HepG2 (cell line): ENCODE measurements around the gene IGF2BP1. TPM values are rescaled to one million over a fixed set of nuclear protein-coding genes. Genes with fewer than 3 reads are reported as not detected.
A peak's percentile ranks its signal among the peaks of the same experiment; 100 is the strongest.

Experiments
- FOXM1 ChIP-seq: sonication (generic); formaldehyde crosslinking; IDR thresholded peaks from 2 replicates; pipeline ENCODE4 v1.5.0; 2020; ENCODE audit warnings: missing genetic modification reagents
- IRF2 ChIP-seq: IDR thresholded peaks from 2 replicates; pipeline ENCODE4 v1.6.1; 2018; ENCODE audit warnings: missing genetic modification reagents, missing compliant biosample characterization
- KDM2A ChIP-seq: sonication (generic); formaldehyde crosslinking; IDR thresholded peaks from 2 replicates; pipeline ENCODE4 v1.4.0; 2020; ENCODE audit warnings: low read depth, missing genetic modification reagents, borderline replicate concordance
- KLF12 ChIP-seq: sonication (generic); formaldehyde crosslinking; IDR thresholded peaks from 2 replicates; pipeline ENCODE4 v1.4.0; 2020; ENCODE audit warnings: missing genetic modification reagents, borderline replicate concordance
- NCOA2 ChIP-seq: sonication (generic); formaldehyde crosslinking; IDR thresholded peaks from 2 replicates; pipeline ENCODE4 v1.8.0; 2022; ENCODE audit warnings: inconsistent platforms
- NFATC3 ChIP-seq: sonication (generic); formaldehyde crosslinking; IDR thresholded peaks from 2 replicates; pipeline ENCODE4 v1.5.1; 2020; ENCODE audit warnings: mild to moderate bottlenecking, missing genetic modification reagents
- SALL1 ChIP-seq: sonication (generic); formaldehyde crosslinking; IDR thresholded peaks from 2 replicates; pipeline ENCODE4 v1.8.0; 2022; ENCODE audit warnings: mild to moderate bottlenecking, missing genetic modification reagents
- SETDB1 ChIP-seq: sonication (generic); formaldehyde crosslinking; IDR thresholded peaks from 2 replicates; pipeline ENCODE4 v1.5.1; 2020; ENCODE audit warnings: missing genetic modification reagents, mild to moderate bottlenecking, borderline replicate concordance
- SRSF4 ChIP-seq: fragments of 200-400 bp; formaldehyde crosslinking; IDR thresholded peaks from one replicate; pipeline ENCODE4 v1.6.1; 2018; ENCODE audit warnings: mild to moderate bottlenecking, low read depth, low read length, moderate library complexity; ENCODE audit not compliant: poor library complexity, severe bottlenecking
- TCF7L2 ChIP-seq: IDR thresholded peaks from 2 replicates; pipeline ENCODE4 v1.6.1; 2011; ENCODE audit warnings: mild to moderate bottlenecking, low read depth, low read length, moderate library complexity
- ZFP36L1 ChIP-seq: sonication (generic); formaldehyde crosslinking; IDR thresholded peaks from 2 replicates; pipeline ENCODE4 v1.8.0; 2022; ENCODE audit warnings: mild to moderate bottlenecking, missing genetic modification reagents, moderate library complexity
- ZFP62 ChIP-seq: sonication (generic); formaldehyde crosslinking; IDR thresholded peaks from 2 replicates; pipeline ENCODE4 v1.4.0; 2020; ENCODE audit warnings: missing genetic modification reagents
- ZNF230 ChIP-seq: sonication (generic); formaldehyde crosslinking; IDR thresholded peaks from 2 replicates; pipeline ENCODE4 v1.4.0; 2020; ENCODE audit warnings: mild to moderate bottlenecking, missing genetic modification reagents
- ZNF3 ChIP-seq: IDR thresholded peaks from 2 replicates; pipeline ENCODE4 v1.7.0; 2017; ENCODE audit warnings: inconsistent platforms
- ZNF432 ChIP-seq: sonication (generic); formaldehyde crosslinking; IDR thresholded peaks from 2 replicates; pipeline ENCODE4 v1.5.0; 2020; ENCODE audit warnings: missing genetic modification reagents, mild to moderate bottlenecking, borderline replicate concordance
- ZNF772 ChIP-seq: sonication (generic); formaldehyde crosslinking; IDR thresholded peaks from 2 replicates; pipeline ENCODE4 v1.5.0; 2020; ENCODE audit warnings: mild to moderate bottlenecking, missing genetic modification reagents
- polyA plus RNA-seq, 8 experiments: library from polyadenylated mRNA; depleted of rRNA in 3 of 8; stranded (reverse) in 7 of 8; unstranded in 1 of 8; fragments of >200 nt; fragmentation: Illumina TruSeq in 4 of 8; extraction: Trizol in 4 of 8; gene quantifications; 2 replicates each; pipeline versions ENCODE4 v1.2.1 to v1.2.3, GENCODE V29; 2011 to 2016; ENCODE audit warnings: low read depth in 4 of 8, missing spikeins in 1 of 8, mixed read lengths in 1 of 8; ENCODE audit not compliant: insufficient read depth in 1 of 8
- total RNA-seq, 5 experiments: library from RNA; depleted of rRNA; stranded (reverse); fragments of >200 nt; fragmentation: Illumina TruSeq; extraction: Trizol; gene quantifications; 2 replicates each; pipeline ENCODE4 v1.2.3, GENCODE V29; 2016; ENCODE audit warnings: low read depth in 1 of 5
- TF ChIP-seq, protein P1 (sequence below): sonication (generic); formaldehyde crosslinking; IDR thresholded peaks from 2 replicates; pipeline ENCODE4 v1.4.0; 2020; ENCODE audit warnings: missing genetic modification reagents
- TF ChIP-seq, protein P2 (sequence below): IDR thresholded peaks from 2 replicates; pipeline ENCODE4 v1.6.1; 2016
- TF ChIP-seq, protein P3 (sequence below): sonication (generic); formaldehyde crosslinking; IDR thresholded peaks from 2 replicates; pipeline ENCODE4 v1.4.0; 2020; ENCODE audit warnings: missing genetic modification reagents
- TF ChIP-seq, protein P4 (sequence below): sonication (generic); formaldehyde crosslinking; IDR thresholded peaks from 2 replicates; pipeline ENCODE4 v1.5.0; 2020; ENCODE audit warnings: mild to moderate bottlenecking, low read depth, missing genetic modification reagents, borderline replicate concordance
- TF ChIP-seq, protein P5 (sequence below): sonication (generic); formaldehyde crosslinking; IDR thresholded peaks from 2 replicates; pipeline ENCODE4 v1.8.1; 2023; ENCODE audit warnings: mild to moderate bottlenecking, missing genetic modification reagents

IGF2BP1 gene
- total and polyA plus RNA-seq, 2 of the 13 experiments (the other 11 are each of a cell fraction or from before 2014, with no cell fraction given): 29.7 to 75.1 TPM

DNA sequence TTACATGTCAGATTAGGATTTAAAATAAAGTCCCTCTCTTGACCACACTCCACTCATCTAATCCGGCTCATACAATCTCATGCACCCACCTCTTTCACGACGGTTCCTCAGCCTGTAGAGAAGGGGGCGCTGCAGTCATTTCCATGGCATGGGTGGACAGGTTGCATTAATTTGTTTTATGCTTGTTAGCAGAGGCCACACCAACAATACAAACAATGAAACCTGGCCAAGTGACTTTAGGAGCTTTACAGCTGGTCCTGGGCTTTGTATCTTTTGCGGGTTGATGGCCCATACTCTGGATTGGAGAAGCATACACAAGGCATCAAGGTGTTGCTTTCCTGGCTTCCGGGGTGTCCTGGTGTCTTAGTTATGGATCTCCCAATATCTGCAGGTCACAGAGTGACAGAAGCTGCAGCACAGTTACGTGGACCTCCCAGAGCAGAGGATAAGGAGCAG lies 42.9 kb upstream of the IGF2BP1 start (continued):
- TF ChIP-seq, protein P1, sequence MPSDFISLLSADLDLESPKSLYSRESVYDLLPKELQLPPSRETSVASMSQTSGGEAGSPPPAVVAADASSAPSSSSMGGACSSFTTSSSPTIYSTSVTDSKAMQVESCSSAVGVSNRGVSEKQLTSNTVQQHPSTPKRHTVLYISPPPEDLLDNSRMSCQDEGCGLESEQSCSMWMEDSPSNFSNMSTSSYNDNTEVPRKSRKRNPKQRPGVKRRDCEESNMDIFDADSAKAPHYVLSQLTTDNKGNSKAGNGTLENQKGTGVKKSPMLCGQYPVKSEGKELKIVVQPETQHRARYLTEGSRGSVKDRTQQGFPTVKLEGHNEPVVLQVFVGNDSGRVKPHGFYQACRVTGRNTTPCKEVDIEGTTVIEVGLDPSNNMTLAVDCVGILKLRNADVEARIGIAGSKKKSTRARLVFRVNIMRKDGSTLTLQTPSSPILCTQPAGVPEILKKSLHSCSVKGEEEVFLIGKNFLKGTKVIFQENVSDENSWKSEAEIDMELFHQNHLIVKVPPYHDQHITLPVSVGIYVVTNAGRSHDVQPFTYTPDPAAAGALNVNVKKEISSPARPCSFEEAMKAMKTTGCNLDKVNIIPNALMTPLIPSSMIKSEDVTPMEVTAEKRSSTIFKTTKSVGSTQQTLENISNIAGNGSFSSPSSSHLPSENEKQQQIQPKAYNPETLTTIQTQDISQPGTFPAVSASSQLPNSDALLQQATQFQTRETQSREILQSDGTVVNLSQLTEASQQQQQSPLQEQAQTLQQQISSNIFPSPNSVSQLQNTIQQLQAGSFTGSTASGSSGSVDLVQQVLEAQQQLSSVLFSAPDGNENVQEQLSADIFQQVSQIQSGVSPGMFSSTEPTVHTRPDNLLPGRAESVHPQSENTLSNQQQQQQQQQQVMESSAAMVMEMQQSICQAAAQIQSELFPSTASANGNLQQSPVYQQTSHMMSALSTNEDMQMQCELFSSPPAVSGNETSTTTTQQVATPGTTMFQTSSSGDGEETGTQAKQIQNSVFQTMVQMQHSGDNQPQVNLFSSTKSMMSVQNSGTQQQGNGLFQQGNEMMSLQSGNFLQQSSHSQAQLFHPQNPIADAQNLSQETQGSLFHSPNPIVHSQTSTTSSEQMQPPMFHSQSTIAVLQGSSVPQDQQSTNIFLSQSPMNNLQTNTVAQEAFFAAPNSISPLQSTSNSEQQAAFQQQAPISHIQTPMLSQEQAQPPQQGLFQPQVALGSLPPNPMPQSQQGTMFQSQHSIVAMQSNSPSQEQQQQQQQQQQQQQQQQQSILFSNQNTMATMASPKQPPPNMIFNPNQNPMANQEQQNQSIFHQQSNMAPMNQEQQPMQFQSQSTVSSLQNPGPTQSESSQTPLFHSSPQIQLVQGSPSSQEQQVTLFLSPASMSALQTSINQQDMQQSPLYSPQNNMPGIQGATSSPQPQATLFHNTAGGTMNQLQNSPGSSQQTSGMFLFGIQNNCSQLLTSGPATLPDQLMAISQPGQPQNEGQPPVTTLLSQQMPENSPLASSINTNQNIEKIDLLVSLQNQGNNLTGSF: no peak; the same call in 1 of the 2 replicates
- TF ChIP-seq ZNF230 (CRISPR knock-in tag): no peak
- 0 out of 2 replicates have a peak, but pooled peaks have one; percentile 67 for TF ChIP-seq NFATC3 (CRISPR knock-in tag)
- TF ChIP-seq IRF2 (CRISPR knock-in tag): no peak
- peak; percentile 41 for TF ChIP-seq SALL1 (CRISPR knock-in tag)
- no peak for TF ChIP-seq ZFP62 (CRISPR knock-in tag)
- TF ChIP-seq NCOA2: 0 out of 2 replicates have a peak, but pooled peaks have one; percentile 23
- TF ChIP-seq ZNF432 (CRISPR knock-in tag): no peak
- TF ChIP-seq, protein P2, sequence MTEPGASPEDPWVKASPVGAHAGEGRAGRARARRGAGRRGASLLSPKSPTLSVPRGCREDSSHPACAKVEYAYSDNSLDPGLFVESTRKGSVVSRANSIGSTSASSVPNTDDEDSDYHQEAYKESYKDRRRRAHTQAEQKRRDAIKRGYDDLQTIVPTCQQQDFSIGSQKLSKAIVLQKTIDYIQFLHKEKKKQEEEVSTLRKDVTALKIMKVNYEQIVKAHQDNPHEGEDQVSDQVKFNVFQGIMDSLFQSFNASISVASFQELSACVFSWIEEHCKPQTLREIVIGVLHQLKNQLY: peak; percentile 42; the same call in 1 of the 2 replicates
- peak; percentile 68; the same call in 1 of the 2 replicates for TF ChIP-seq ZFP36L1 (CRISPR knock-in tag)
- TF ChIP-seq TCF7L2: no peak
- TF ChIP-seq KLF12 (CRISPR knock-in tag): 0 out of 2 replicates have a peak, but pooled peaks have one; percentile 43
- TF ChIP-seq, protein P3, sequence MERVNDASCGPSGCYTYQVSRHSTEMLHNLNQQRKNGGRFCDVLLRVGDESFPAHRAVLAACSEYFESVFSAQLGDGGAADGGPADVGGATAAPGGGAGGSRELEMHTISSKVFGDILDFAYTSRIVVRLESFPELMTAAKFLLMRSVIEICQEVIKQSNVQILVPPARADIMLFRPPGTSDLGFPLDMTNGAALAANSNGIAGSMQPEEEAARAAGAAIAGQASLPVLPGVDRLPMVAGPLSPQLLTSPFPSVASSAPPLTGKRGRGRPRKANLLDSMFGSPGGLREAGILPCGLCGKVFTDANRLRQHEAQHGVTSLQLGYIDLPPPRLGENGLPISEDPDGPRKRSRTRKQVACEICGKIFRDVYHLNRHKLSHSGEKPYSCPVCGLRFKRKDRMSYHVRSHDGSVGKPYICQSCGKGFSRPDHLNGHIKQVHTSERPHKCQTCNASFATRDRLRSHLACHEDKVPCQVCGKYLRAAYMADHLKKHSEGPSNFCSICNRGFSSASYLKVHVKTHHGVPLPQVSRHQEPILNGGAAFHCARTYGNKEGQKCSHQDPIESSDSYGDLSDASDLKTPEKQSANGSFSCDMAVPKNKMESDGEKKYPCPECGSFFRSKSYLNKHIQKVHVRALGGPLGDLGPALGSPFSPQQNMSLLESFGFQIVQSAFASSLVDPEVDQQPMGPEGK: peak; percentile 57
- TF ChIP-seq FOXM1 (CRISPR knock-in tag): no peak
- no peak for TF ChIP-seq SETDB1 (CRISPR knock-in tag)
- peak; percentile 58; the same call in 1 of the 2 replicates for TF ChIP-seq KDM2A (CRISPR knock-in tag)
- TF ChIP-seq, protein P4, sequence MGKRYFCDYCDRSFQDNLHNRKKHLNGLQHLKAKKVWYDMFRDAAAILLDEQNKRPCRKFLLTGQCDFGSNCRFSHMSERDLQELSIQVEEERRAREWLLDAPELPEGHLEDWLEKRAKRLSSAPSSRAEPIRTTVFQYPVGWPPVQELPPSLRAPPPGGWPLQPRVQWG (CRISPR knock-in tag): no peak
- TF ChIP-seq ZNF772: peak; percentile 56; the same call in 1 of the 2 replicates
- TF ChIP-seq SRSF4: no peak
- TF ChIP-seq, protein P5, sequence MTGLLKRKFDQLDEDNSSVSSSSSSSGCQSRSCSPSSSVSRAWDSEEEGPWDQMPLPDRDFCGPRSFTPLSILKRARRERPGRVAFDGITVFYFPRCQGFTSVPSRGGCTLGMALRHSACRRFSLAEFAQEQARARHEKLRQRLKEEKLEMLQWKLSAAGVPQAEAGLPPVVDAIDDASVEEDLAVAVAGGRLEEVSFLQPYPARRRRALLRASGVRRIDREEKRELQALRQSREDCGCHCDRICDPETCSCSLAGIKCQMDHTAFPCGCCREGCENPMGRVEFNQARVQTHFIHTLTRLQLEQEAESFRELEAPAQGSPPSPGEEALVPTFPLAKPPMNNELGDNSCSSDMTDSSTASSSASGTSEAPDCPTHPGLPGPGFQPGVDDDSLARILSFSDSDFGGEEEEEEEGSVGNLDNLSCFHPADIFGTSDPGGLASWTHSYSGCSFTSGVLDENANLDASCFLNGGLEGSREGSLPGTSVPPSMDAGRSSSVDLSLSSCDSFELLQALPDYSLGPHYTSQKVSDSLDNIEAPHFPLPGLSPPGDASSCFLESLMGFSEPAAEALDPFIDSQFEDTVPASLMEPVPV (CRISPR knock-in tag): no peak
- TF ChIP-seq ZNF3 (CRISPR knock-in tag): 0 out of 2 replicates have a peak, but pooled peaks have one; percentile 41
